Panc1 (cell line): Measurements from ENCODE around the gene ANTXR1. TPM values are rescaled to one million over a fixed set of nuclear protein-coding genes. Genes with fewer than 3 reads are reported as not detected.

ENCODE experiments used
- ATAC-seq: fragments of 200-7000 bp; cut with Tn5 transposase; 2 replicates; pipeline ENCODE4 v1.9.1; 2020; ENCODE audit warnings: mild to moderate bottlenecking, moderate library complexity
- BruUV-seq: library from RNA; stranded (reverse); fragments of 400-500 nt; replicated peaks from 2 replicates; lab custom pipeline; 2021; lab: Mats Ljungman, UMichigan
- CTCF ChIA-PET: fragments of 300-600 bp; sonication (Branson Sonifier 250); formaldehyde crosslinking; loops from one replicate; lab custom pipeline; 2022; ENCODE audit warnings: antibody characterized with exemption; lab: Charles Lee
- POLR2A ChIA-PET: fragments of 300-600 bp; sonication (Branson Sonifier 250); formaldehyde crosslinking; loops from one replicate; lab custom pipeline; 2022; ENCODE audit warnings: antibody characterized with exemption; lab: Charles Lee
- DNase-seq: peaks from one replicate; pipeline ENCODE4 v3.0.0-alpha.2; 2010; ENCODE audit warnings: low read depth, low spot score
- H3K27ac ChIP-seq: 2 replicates; pipeline ENCODE4 v1.5.1; 2011; ENCODE audit warnings: mild to moderate bottlenecking, low read length, inconsistent platforms
- H3K27me3 ChIP-seq: fragments of 200-500 bp; sonication (Bioruptor generic); 2 replicates; pipeline ENCODE4 v1.6.0; 2014; ENCODE audit warnings: low read length, inconsistent platforms; ENCODE audit not compliant: control insufficient read depth, insufficient read depth
- H3K36me3 ChIP-seq: fragments of 200-500 bp; sonication (Bioruptor generic); 2 replicates; pipeline ENCODE4 v1.5.1; 2014; ENCODE audit warnings: inconsistent platforms, mild to moderate bottlenecking, low read length, moderate library complexity; ENCODE audit not compliant: control insufficient read depth, insufficient read depth
- H3K4me1 ChIP-seq: 2 replicates; pipeline ENCODE4 v1.5.1; 2011; ENCODE audit warnings: inconsistent platforms, mild to moderate bottlenecking, low read length, moderate library complexity; ENCODE audit not compliant: control insufficient read depth, insufficient read depth
- H3K4me3 ChIP-seq, 2 experiments: 2 replicates each; pipeline ENCODE4 v1.5.1; 2011 to 2012; ENCODE audit warnings: low read depth in 2 of 2, low read length in 2 of 2, mild to moderate bottlenecking in 2 of 2, inconsistent platforms in 1 of 2, moderate library complexity in 1 of 2
- H3K9me3 ChIP-seq: fragments of 200-500 bp; sonication (Bioruptor generic); 2 replicates; pipeline ENCODE4 v1.5.1; 2014; ENCODE audit warnings: low read depth, mild to moderate bottlenecking, inconsistent platforms, low read length, moderate library complexity; ENCODE audit not compliant: control insufficient read depth, insufficient read depth
- POLR2AphosphoS5 ChIP-seq: IDR thresholded peaks from 2 replicates; pipeline ENCODE4 v1.6.1; 2012; ENCODE audit warnings: mild to moderate bottlenecking, low read depth, low read length, moderate library complexity
- SIN3A ChIP-seq: IDR thresholded peaks from 2 replicates; pipeline ENCODE4 v1.6.1; 2012; ENCODE audit warnings: low read depth, mild to moderate bottlenecking, low read length, moderate library complexity, borderline replicate concordance; ENCODE audit not compliant: insufficient read depth
- TCF7L2 ChIP-seq: IDR thresholded peaks from 2 replicates; pipeline ENCODE4 v1.6.1; 2011; ENCODE audit warnings: mild to moderate bottlenecking, low read depth, low read length, inconsistent platforms
- in situ Hi-C: cut with HindIII; loops from 2 replicates; pipeline ENCODE4 v1.10.0; 2016; ENCODE audit warnings: low sequenced_read_pairs, low pct_unique_long_range_greater_than_20kb
- intact Hi-C: fragments of 100-400 bp; cut with micrococcal nuclease; formaldehyde crosslinking; loops from one replicate; pipeline ENCODE4 v1.10.0; 2022; ENCODE audit not compliant: unreplicated experiment
- total RNA-seq: library from RNA; stranded (reverse); gene quantifications from one replicate; pipeline ENCODE4 v1.2.1, GENCODE V29; 2021; ENCODE audit not compliant: unreplicated experiment
- TF ChIP-seq, protein P1 (sequence below), 2 experiments: IDR thresholded peaks; 2 replicates each; pipeline ENCODE4 v1.6.1; 2011 to 2012; ENCODE audit warnings: low read depth in 2 of 2, control low read depth in 1 of 2, low read length in 1 of 2, mild to moderate bottlenecking in 1 of 2, moderate library complexity in 1 of 2; ENCODE audit not compliant: insufficient read depth in 1 of 2
- TF ChIP-seq, protein P2 (sequence below): fragments of 450-650 bp; IDR thresholded peaks from 2 replicates; pipeline ENCODE4 v1.5.1; 2017; ENCODE audit warnings: mild to moderate bottlenecking

The ANTXR1 gene
- total RNA-seq, 1 experiment from 2014 or later, result 132 TPM

DNA sequence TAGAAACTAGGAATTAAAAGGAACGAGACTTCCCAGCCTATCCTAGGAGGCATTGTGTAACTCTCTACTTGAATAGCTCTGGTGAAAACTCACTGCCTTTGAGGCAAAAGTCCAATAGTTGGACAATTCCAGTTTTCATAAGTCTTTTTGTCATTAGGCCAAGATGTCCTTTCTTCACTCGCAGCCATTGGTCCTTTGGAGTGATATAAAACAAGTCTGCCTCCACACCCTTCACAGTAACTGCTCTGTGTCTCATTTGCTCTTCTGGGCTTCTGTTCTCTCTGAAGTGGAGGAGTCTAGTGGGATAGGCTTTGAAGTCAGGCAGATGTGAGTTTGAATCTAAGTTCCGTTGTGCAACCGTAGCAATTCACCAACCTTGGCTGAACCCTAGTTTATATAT is 28.2 kb downstream of the ANTXR1 start:
- no TSS peak for BruUV-seq
- ChIA-PET POLR2A (no interaction called here), CTCF (no interaction called here)
- TF ChIP-seq SIN3A (no peak), TCF7L2 (no peak), POLR2AphosphoS5 (no peak)
- TF ChIP-seq, protein P1, sequence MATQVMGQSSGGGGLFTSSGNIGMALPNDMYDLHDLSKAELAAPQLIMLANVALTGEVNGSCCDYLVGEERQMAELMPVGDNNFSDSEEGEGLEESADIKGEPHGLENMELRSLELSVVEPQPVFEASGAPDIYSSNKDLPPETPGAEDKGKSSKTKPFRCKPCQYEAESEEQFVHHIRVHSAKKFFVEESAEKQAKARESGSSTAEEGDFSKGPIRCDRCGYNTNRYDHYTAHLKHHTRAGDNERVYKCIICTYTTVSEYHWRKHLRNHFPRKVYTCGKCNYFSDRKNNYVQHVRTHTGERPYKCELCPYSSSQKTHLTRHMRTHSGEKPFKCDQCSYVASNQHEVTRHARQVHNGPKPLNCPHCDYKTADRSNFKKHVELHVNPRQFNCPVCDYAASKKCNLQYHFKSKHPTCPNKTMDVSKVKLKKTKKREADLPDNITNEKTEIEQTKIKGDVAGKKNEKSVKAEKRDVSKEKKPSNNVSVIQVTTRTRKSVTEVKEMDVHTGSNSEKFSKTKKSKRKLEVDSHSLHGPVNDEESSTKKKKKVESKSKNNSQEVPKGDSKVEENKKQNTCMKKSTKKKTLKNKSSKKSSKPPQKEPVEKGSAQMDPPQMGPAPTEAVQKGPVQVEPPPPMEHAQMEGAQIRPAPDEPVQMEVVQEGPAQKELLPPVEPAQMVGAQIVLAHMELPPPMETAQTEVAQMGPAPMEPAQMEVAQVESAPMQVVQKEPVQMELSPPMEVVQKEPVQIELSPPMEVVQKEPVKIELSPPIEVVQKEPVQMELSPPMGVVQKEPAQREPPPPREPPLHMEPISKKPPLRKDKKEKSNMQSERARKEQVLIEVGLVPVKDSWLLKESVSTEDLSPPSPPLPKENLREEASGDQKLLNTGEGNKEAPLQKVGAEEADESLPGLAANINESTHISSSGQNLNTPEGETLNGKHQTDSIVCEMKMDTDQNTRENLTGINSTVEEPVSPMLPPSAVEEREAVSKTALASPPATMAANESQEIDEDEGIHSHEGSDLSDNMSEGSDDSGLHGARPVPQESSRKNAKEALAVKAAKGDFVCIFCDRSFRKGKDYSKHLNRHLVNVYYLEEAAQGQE (IDR thresholded peaks at IDR 0.05; ENCODE audit: insufficient read depth in 1 of 2, low read depth in 2 of 2, low read length in 1 of 2), result no peak
- DNase-seq (no peak), ATAC-seq (no peak)
- Histone ChIP-seq H3K27ac (0 out of 2 replicates have a peak overlapping the region, but pooled peaks have one; percentile 29), H3K27me3 (no peaks in the 10 kb centered on the region), H3K36me3 (peaks cover 17% of the 10 kb centered on the region), H3K4me1 (peaks cover 13% of the 10 kb centered on the region), H3K4me3 (no peak overlapping the region), H3K9me3 (no peaks in the 10 kb centered on the region)
- intact Hi-C loops (no loop called here), in situ Hi-C loops (no loop called here)

GRCh38 chr2:69043736-69044400 is 30.9 kb downstream of the ANTXR1 start:
- Histone ChIP-seq H3K9me3 (no peaks in the 10 kb centered on the region), H3K27me3 (no peaks in the 10 kb centered on the region), H3K4me1 (peaks cover 18% of the 10 kb centered on the region), H3K4me3 (no peak overlapping the region), H3K36me3 (peaks cover 17% of the 10 kb centered on the region), H3K27ac (no peak overlapping the region)
- no peak for TF ChIP-seq POLR2AphosphoS5
- TF ChIP-seq, protein P1 (IDR thresholded peaks at IDR 0.05; ENCODE audit: insufficient read depth in 1 of 2, low read depth in 2 of 2, low read length in 1 of 2), result no peak
- no peak for TF ChIP-seq TCF7L2
- TF ChIP-seq, protein P2, sequence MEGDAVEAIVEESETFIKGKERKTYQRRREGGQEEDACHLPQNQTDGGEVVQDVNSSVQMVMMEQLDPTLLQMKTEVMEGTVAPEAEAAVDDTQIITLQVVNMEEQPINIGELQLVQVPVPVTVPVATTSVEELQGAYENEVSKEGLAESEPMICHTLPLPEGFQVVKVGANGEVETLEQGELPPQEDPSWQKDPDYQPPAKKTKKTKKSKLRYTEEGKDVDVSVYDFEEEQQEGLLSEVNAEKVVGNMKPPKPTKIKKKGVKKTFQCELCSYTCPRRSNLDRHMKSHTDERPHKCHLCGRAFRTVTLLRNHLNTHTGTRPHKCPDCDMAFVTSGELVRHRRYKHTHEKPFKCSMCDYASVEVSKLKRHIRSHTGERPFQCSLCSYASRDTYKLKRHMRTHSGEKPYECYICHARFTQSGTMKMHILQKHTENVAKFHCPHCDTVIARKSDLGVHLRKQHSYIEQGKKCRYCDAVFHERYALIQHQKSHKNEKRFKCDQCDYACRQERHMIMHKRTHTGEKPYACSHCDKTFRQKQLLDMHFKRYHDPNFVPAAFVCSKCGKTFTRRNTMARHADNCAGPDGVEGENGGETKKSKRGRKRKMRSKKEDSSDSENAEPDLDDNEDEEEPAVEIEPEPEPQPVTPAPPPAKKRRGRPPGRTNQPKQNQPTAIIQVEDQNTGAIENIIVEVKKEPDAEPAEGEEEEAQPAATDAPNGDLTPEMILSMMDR, result no peak
- TF ChIP-seq SIN3A, result no peak
- intact Hi-C loops (no loop called here), in situ Hi-C loops (no loop called here)
- DNase-seq (no peak), ATAC-seq (no peak)
- BruUV-seq, result no TSS peak
- CTCF ChIA-PET, result no interaction called here
- POLR2A ChIA-PET, result no interaction called here
